H1 (cell line): Measurements from ENCODE around the gene WDR64. TPM values are rescaled to one million over a fixed set of nuclear protein-coding genes. Genes with fewer than 3 reads are reported as not detected.

ENCODE experiments used
- CTCF ChIA-PET: fragments of 300-600 bp; sonication (Branson Sonifier 250); formaldehyde crosslinking; loops from one replicate; lab custom pipeline; 2021; ENCODE audit not compliant: partially characterized antibody; lab: Charles Lee
- POLR2A ChIA-PET: fragments of 300-600 bp; sonication (Branson Sonifier 250); formaldehyde crosslinking; loops from one replicate; lab custom pipeline; 2021; ENCODE audit warnings: inconsistent platforms; ENCODE audit not compliant: partially characterized antibody; lab: Charles Lee
- DNase-seq, 2 experiments: peaks; one replicate each; pipeline versions ENCODE4 v3.0.0 to v3.0.0-alpha.2; 2010 to 2022; ENCODE audit warnings: low spot score in 2 of 2, low read depth in 1 of 2, mixed read lengths in 1 of 2
- FAIRE-seq: peaks from 2 replicates; lab custom pipeline; 2011; peaks lifted over from hg19 to GRCh38; lab: Jason Lieb, UNC
- H2AFZ ChIP-seq: 2 replicates; pipeline ENCODE4 v1.8.1; 2012; ENCODE audit warnings: low read length, inconsistent platforms
- H2AK5ac ChIP-seq: 2 replicates; pipeline ENCODE4 v1.6.1; 2013; ENCODE audit warnings: low read depth, low read length
- H2BK120ac ChIP-seq: replicated peaks from 2 replicates; pipeline ENCODE3; 2013; ENCODE audit warnings: low read depth, low read length, inconsistent platforms
- H2BK12ac ChIP-seq: 2 replicates; pipeline ENCODE4 v1.6.1; 2013; ENCODE audit warnings: low read depth, low read length
- H2BK15ac ChIP-seq: 2 replicates; pipeline ENCODE4 v1.6.1; 2013; ENCODE audit warnings: low read length
- H2BK20ac ChIP-seq: 2 replicates; pipeline ENCODE4 v1.6.1; 2013; ENCODE audit warnings: low read length
- H2BK5ac ChIP-seq: 2 replicates; pipeline ENCODE4 v1.6.1; 2013; ENCODE audit warnings: low read depth, low read length
- H3K14ac ChIP-seq: 2 replicates; pipeline ENCODE4 v1.6.1; 2013; ENCODE audit warnings: inconsistent platforms; ENCODE audit not compliant: insufficient read length
- H3K18ac ChIP-seq: 2 replicates; pipeline ENCODE4 v1.6.1; 2013; ENCODE audit warnings: low read length; ENCODE audit errors: extremely low read depth
- H3K23ac ChIP-seq: 2 replicates; pipeline ENCODE4 v1.6.1; 2013; ENCODE audit warnings: inconsistent platforms; ENCODE audit not compliant: insufficient read length
- H3K23me2 ChIP-seq: 2 replicates; pipeline ENCODE4 v1.6.1; 2013; ENCODE audit warnings: low read depth, low read length
- H3K27ac ChIP-seq: 2 replicates; pipeline ENCODE4 v1.6.1; 2011; ENCODE audit warnings: low read depth, low read length, inconsistent platforms
- H3K27me3 ChIP-seq, 4 experiments: replicated peaks in 1 of 4; 1 replicate in 1 of 4; 2 replicates in 3 of 4; pipeline versions ENCODE4 v1.6.1 to v1.8.1; 2011 to 2013; ENCODE audit warnings: low read length in 3 of 4, mild to moderate bottlenecking in 3 of 4, inconsistent platforms in 2 of 4, mixed read lengths in 2 of 4, moderate library complexity in 1 of 4; ENCODE audit not compliant: control insufficient read depth in 3 of 4, insufficient read depth in 3 of 4; ENCODE audit errors: extremely low read depth in 1 of 4
- H3K36me3 ChIP-seq, 4 experiments: 2 replicates each; pipeline versions ENCODE4 v1.6.1 to v1.8.1; 2011 to 2013; ENCODE audit warnings: mild to moderate bottlenecking in 4 of 4, low read length in 3 of 4, moderate library complexity in 2 of 4, control low read depth in 1 of 4, inconsistent platforms in 1 of 4; ENCODE audit not compliant: insufficient read depth in 4 of 4, control insufficient read depth in 2 of 4
- H3K4ac ChIP-seq: replicated peaks from 2 replicates; pipeline ENCODE3; 2013; ENCODE audit warnings: low read length, low read depth, mixed read lengths, inconsistent platforms; ENCODE audit not compliant: insufficient read length
- H3K4me1 ChIP-seq, 4 experiments: replicated peaks in 1 of 4; 1 replicate in 1 of 4; 2 replicates in 3 of 4; pipeline versions ENCODE4 v1.6.1 to v1.8.1; 2011 to 2013; ENCODE audit warnings: low read length in 3 of 4, inconsistent platforms in 2 of 4, mixed read lengths in 1 of 4; ENCODE audit not compliant: insufficient read depth in 4 of 4, control insufficient read depth in 3 of 4
- H3K4me2 ChIP-seq, 2 experiments: 2 replicates each; pipeline versions ENCODE4 v1.6.1 to v1.8.1; 2011 to 2013; ENCODE audit warnings: low read depth in 2 of 2, low read length in 2 of 2, control low read depth in 1 of 2, inconsistent platforms in 1 of 2, mild to moderate bottlenecking in 1 of 2; ENCODE audit not compliant: insufficient read depth in 1 of 2
- H3K4me3 ChIP-seq, 4 experiments: fragments of 200-600, 300-600 bp in 1 of 4; sonication (generic), shearing (Covaris generic), sonication (Bioruptor Twin) in 1 of 4; 2 replicates each; pipeline versions ENCODE4 v1.5.1 to v1.8.1; 2011 to 2016; ENCODE audit warnings: low read length in 4 of 4, low read depth in 3 of 4, control low read depth in 2 of 4, inconsistent platforms in 2 of 4, mild to moderate bottlenecking in 2 of 4, mixed read lengths in 1 of 4, moderate library complexity in 1 of 4; ENCODE audit not compliant: insufficient read depth in 2 of 4; ENCODE audit errors: extremely low read depth in 1 of 4
- H3K56ac ChIP-seq: replicated peaks from 2 replicates; pipeline ENCODE3; 2013; ENCODE audit warnings: low read depth, mild to moderate bottlenecking, mixed read lengths, low read length, inconsistent platforms; ENCODE audit not compliant: insufficient read length
- H3K79me1 ChIP-seq: 2 replicates; pipeline ENCODE4 v1.6.1; 2013; ENCODE audit warnings: low read depth, low read length, control low read depth
- H3K79me2 ChIP-seq, 2 experiments: 2 replicates each; pipeline versions ENCODE4 v1.6.1 to v1.8.1; 2012 to 2013; ENCODE audit warnings: low read length in 2 of 2, mild to moderate bottlenecking in 2 of 2, inconsistent platforms in 1 of 2; ENCODE audit not compliant: insufficient read depth in 2 of 2, control insufficient read depth in 1 of 2
- H3K9ac ChIP-seq, 4 experiments: replicated peaks in 1 of 4; 1 replicate in 1 of 4; 2 replicates in 3 of 4; pipeline versions ENCODE4 v1.6.1 to v1.8.1; 2011 to 2013; ENCODE audit warnings: low read depth in 3 of 4, low read length in 3 of 4, control low read depth in 2 of 4, mild to moderate bottlenecking in 2 of 4, moderate library complexity in 2 of 4, inconsistent platforms in 1 of 4; ENCODE audit errors: extremely low read depth in 1 of 4
- H3K9me3 ChIP-seq, 2 experiments: 2 replicates each; pipeline versions ENCODE4 v1.6.1 to v1.8.1; 2012 to 2013; ENCODE audit warnings: mild to moderate bottlenecking in 2 of 2, moderate library complexity in 2 of 2, control low read depth in 1 of 2, inconsistent platforms in 1 of 2, low read depth in 1 of 2, low read length in 1 of 2, mixed read lengths in 1 of 2; ENCODE audit not compliant: insufficient read depth in 2 of 2
- H4K20me1 ChIP-seq, 2 experiments: replicated peaks in 1 of 2; 2 replicates each; pipeline versions ENCODE3 to v1.8.1; 2011 to 2013; ENCODE audit warnings: inconsistent platforms in 2 of 2, low read length in 2 of 2, mild to moderate bottlenecking in 1 of 2; ENCODE audit not compliant: insufficient read depth in 2 of 2, control insufficient read depth in 1 of 2
- H4K5ac ChIP-seq: 2 replicates; pipeline ENCODE4 v1.6.1; 2013; ENCODE audit warnings: low read length, low read depth, mixed read lengths, inconsistent platforms; ENCODE audit not compliant: insufficient read length
- H4K8ac ChIP-seq: 2 replicates; pipeline ENCODE4 v1.8.0; 2013; ENCODE audit warnings: mild to moderate bottlenecking, moderate library complexity, low read length, inconsistent platforms; ENCODE audit not compliant: insufficient read depth; ENCODE audit errors: extremely low read depth
- H4K91ac ChIP-seq: replicated peaks from 2 replicates; pipeline ENCODE3; 2013; ENCODE audit warnings: low read length, mixed read lengths, inconsistent platforms; ENCODE audit not compliant: insufficient read length
- BACH1 ChIP-seq: IDR thresholded peaks from 2 replicates; pipeline ENCODE4 v1.6.1; 2012; ENCODE audit warnings: low read length, improper control_type of control experiment
- CBX5 ChIP-seq: fragments of 300-800, 300-1000 bp; sonication (generic); IDR thresholded peaks from 2 replicates; pipeline ENCODE4 v1.7.1; 2016; ENCODE audit warnings: antibody characterized with exemption, low read length, low read depth
- EGR1 ChIP-seq: IDR thresholded peaks from 2 replicates; pipeline ENCODE4 v1.6.1; 2011; ENCODE audit warnings: low read depth, low read length, borderline replicate concordance
- FOSL1 ChIP-seq: IDR thresholded peaks from 2 replicates; pipeline ENCODE4 v1.6.1; 2011; ENCODE audit warnings: mild to moderate bottlenecking, low read depth, low read length, moderate library complexity; ENCODE audit not compliant: insufficient read depth
- HDAC6 ChIP-seq: IDR thresholded peaks from one replicate; pipeline ENCODE4 v1.7.1; 2012; ENCODE audit warnings: low read depth, mild to moderate bottlenecking, inconsistent platforms, low read length, moderate library complexity
- KDM5A ChIP-seq: fragments of 200-600 bp; IDR thresholded peaks from 2 replicates; pipeline ENCODE4 v1.7.1; 2012; ENCODE audit warnings: mild to moderate bottlenecking, low read length, inconsistent platforms, mixed read lengths
- POU5F1 ChIP-seq: IDR thresholded peaks from 2 replicates; pipeline ENCODE4 v1.6.1; 2011; ENCODE audit warnings: low read depth, mild to moderate bottlenecking, low read length, moderate library complexity
- RBBP5 ChIP-seq: IDR thresholded peaks from 2 replicates; pipeline ENCODE4 v1.7.1; 2012; ENCODE audit warnings: low read depth, mild to moderate bottlenecking, inconsistent platforms, low read length, moderate library complexity, borderline replicate concordance
- RNF2 ChIP-seq: fragments of 200-900, 300-1000 bp; sonication (generic); IDR thresholded peaks from 2 replicates; pipeline ENCODE4 v1.7.1; 2016; ENCODE audit warnings: borderline replicate concordance, low read depth, mild to moderate bottlenecking, antibody characterized with exemption, low read length; ENCODE audit not compliant: poor library complexity, severe bottlenecking; ENCODE audit errors: missing control alignments
- SAP30 ChIP-seq: fragments of 300-600 bp; sonication (generic); IDR thresholded peaks from 2 replicates; pipeline ENCODE4 v1.7.1; 2012; ENCODE audit warnings: low read length, moderate library complexity, mild to moderate bottlenecking, inconsistent platforms; ENCODE audit not compliant: insufficient read depth, insufficient replicate concordance
- SP4 ChIP-seq: IDR thresholded peaks from 2 replicates; pipeline ENCODE4 v1.6.1; 2012; ENCODE audit warnings: low read length, inconsistent platforms
- SUZ12 ChIP-seq: fragments of 200-600 bp; sonication (generic); IDR thresholded peaks from 2 replicates; pipeline ENCODE4 v1.6.1; 2012; ENCODE audit warnings: mild to moderate bottlenecking, inconsistent platforms, low read length, moderate library complexity, mixed read lengths
- ZNF274 ChIP-seq: IDR thresholded peaks from 2 replicates; pipeline ENCODE4 v1.7.0; 2012; ENCODE audit warnings: low read length, borderline replicate concordance; ENCODE audit errors: extremely low read depth
- WGBS, 2 experiments: shearing (Covaris generic) in 1 of 2; methylation state at CpG; one replicate each; pipeline versions ENCODE4 v1.1.6 to v1.1.7; 2013 to 2015; ENCODE audit warnings: low lambda C conversion rate in 2 of 2, mixed read lengths in 2 of 2, inconsistent platforms in 1 of 2, low coverage in 1 of 2, missing lambda C conversion rate in 1 of 2; ENCODE audit not compliant: insufficient replicate concordance in 2 of 2, insufficient coverage in 1 of 2, insufficient read length in 1 of 2; ENCODE audit errors: extremely low coverage in 1 of 2, missing lambda C conversion rate in 1 of 2; 5-methylcytosine and 5-hydroxymethylcytosine counted together
- polyA plus RNA-seq, 7 experiments: library from polyadenylated mRNA; depleted of rRNA in 3 of 7; stranded (reverse) in 5 of 7; unstranded in 2 of 7; fragments of >200 nt in 5 of 7; fragments of 200-250 nt in 2 of 7; gene quantifications; 1 replicate in 5 of 7; 2 replicates in 1 of 7; 4 replicates in 1 of 7; pipeline versions ENCODE4 v1.2.1 to v1.2.3, GENCODE V29; 2011 to 2013; ENCODE audit warnings: missing spikeins in 2 of 7, mixed read lengths in 2 of 7
- total RNA-seq: library from RNA; stranded (reverse); fragmentation: NEBNext Ultra II Directional; extraction: Animal tissue kit (Norgen Biotek cat#: 25700); gene quantifications from 2 replicates; pipeline ENCODE4 v1.2.1, GENCODE V29; 2021

Gene WDR64
- total and polyA plus RNA-seq, 2 of the 8 experiments (the other 6 are each of a cell fraction or from before 2014, with no cell fraction given), result 0.02 TPM; not detected in 1

DNA sequence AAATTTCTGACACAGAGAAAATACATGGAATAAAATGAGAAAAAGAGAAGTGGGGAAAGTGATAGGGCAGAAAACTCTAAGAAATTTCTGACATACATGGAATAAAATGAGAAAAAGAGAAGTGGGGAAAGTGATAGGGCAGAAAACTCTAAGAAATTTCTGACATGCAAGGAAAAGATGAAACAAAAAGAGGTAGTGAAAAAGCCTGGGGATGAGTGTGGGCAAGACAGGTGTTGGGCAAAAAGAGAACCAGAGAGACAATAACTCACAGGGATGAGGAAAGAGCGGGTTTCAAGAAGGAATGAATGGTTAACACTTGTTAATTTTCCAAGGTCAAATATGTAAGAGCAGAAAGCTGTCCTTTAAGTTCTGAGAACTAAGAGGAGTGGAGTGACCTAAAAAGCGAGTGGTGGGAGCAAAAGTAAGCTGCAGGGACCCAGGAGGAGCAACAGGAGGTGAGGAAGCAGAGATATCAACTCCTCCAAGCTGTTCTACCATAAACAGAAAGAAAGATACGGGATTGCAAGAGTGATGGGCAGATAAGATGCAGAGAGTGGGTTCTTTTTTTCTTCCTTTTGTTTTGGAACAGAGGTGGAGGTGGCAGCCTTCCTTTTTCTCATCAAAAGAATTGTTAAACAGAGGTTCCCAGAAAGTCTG lies 166.0 kb downstream of the WDR64 start:
- DNase-seq (no peak), FAIRE-seq (no peak)
- no peaks in the 10 kb centered on the region for H3K9me3 ChIP-seq
- H3K27me3 ChIP-seq, result no peaks in the 10 kb centered on the region
- no peaks in the 10 kb centered on the region for H3K4me1 ChIP-seq
- no peak overlapping the region for H2BK15ac ChIP-seq
- no peak overlapping the region for H3K4ac ChIP-seq
- H4K91ac ChIP-seq, result no peak overlapping the region
- H3K4me2 ChIP-seq, result no peak overlapping the region
- no peaks in the 10 kb centered on the region for H3K79me2 ChIP-seq
- ChIA-PET CTCF (interaction anchor here (1.3 kb wide), 1 partner anchor 206 kb away, joined by 3 read pairs; no protein-coding TSS in a partner anchor), POLR2A (no interaction called here)
- no peak overlapping the region for H2AFZ ChIP-seq
- H2AK5ac ChIP-seq, result no peak overlapping the region
- H3K14ac ChIP-seq, result no peak overlapping the region
- no peak overlapping the region for H3K27ac ChIP-seq
- no peak overlapping the region for H3K18ac ChIP-seq
- no peak overlapping the region for H2BK120ac ChIP-seq
- no peak overlapping the region for H2BK12ac ChIP-seq
- no peak overlapping the region for H3K56ac ChIP-seq
- no peak overlapping the region for H4K5ac ChIP-seq
- WGBS, 2 experiments, result 74% methylated on average over 3 of the region's 3 CpGs; no CpG with 5 or more reads in 1 of the 2 experiments
- no peak overlapping the region for H2BK5ac ChIP-seq
- H3K79me1 ChIP-seq, result no peaks in the 10 kb centered on the region
- no peak overlapping the region for H4K8ac ChIP-seq
- no peaks in the 10 kb centered on the region for H4K20me1 ChIP-seq
- no peak for TF ChIP-seq POU5F1
- TF ChIP-seq FOSL1, result no peak
- no peak for TF ChIP-seq CBX5
- no peak for TF ChIP-seq BACH1
- no peak for TF ChIP-seq HDAC6
- TF ChIP-seq KDM5A, result no peak
- TF ChIP-seq SAP30, result no peak
- no peak for TF ChIP-seq SP4
- TF ChIP-seq SUZ12, result no peak
- TF ChIP-seq RNF2, result no peak
- TF ChIP-seq RBBP5, result no peak
- TF ChIP-seq EGR1, result no peak
- TF ChIP-seq ZNF274, result no peak
- H3K36me3 ChIP-seq, result no peaks in the 10 kb centered on the region
- peaks cover 2% of the 10 kb centered on the region; the same call in 1 of the 2 replicates for H3K23me2 ChIP-seq
- H3K4me3 ChIP-seq, result no peak overlapping the region
- no peak overlapping the region for H3K23ac ChIP-seq
- H2BK20ac ChIP-seq, result no peak overlapping the region
- no peak overlapping the region for H3K9ac ChIP-seq
